B cell (primary cell): ENCODE results near the gene CD6. TPM values are rescaled to one million over a fixed set of nuclear protein-coding genes. Genes with fewer than 3 reads are reported as not detected.
A peak's percentile ranks its signal among the peaks of the same experiment; 100 is the strongest.

Experiments
- ATAC-seq: fragments of 200-7000 bp; cut with Tn5 transposase; one replicate; pipeline ENCODE4 v1.10.0; 2021; ENCODE audit warnings: low read depth, mild to moderate bottlenecking, moderate number of reproducible peaks, moderate library complexity
- CTCF ChIA-PET: fragments of 350-600 bp; sonication (Branson Sonifier 250); formaldehyde crosslinking; loops from one replicate; lab custom pipeline; 2021; ENCODE audit warnings: antibody characterized with exemption, inconsistent platforms; lab: Charles Lee
- POLR2A ChIA-PET: fragments of 350-600 bp; sonication (Branson Sonifier 250); formaldehyde crosslinking; loops from one replicate; lab custom pipeline; 2021; ENCODE audit warnings: antibody characterized with exemption; lab: Charles Lee
- DNase-seq: peaks from one replicate; pipeline ENCODE4 v3.0.0; 2013
- H2AFZ ChIP-seq: 2 replicates; pipeline ENCODE4 v1.6.1; 2012; ENCODE audit warnings: mild to moderate bottlenecking, low read depth, low read length; ENCODE audit not compliant: insufficient read depth, poor library complexity, severe bottlenecking
- H3K27ac ChIP-seq, 2 donors: 1 replicate in 1 of 2; 2 replicates in 1 of 2; pipeline ENCODE4 v1.5.1; 2012 to 2013; ENCODE audit warnings: low read length in 2 of 2, mild to moderate bottlenecking in 2 of 2, moderate library complexity in 1 of 2
- H3K27me3 ChIP-seq, 4 experiments: fragments of 200-600 bp in 1 of 4; sonication (generic) in 1 of 4; replicated peaks in 1 of 4; 1 replicate in 2 of 4; 2 replicates in 2 of 4; pipeline versions ENCODE4 v1.6.1 to v1.7.0; 2013 to 2016; ENCODE audit warnings: low read length in 3 of 4, mild to moderate bottlenecking in 2 of 4, mixed read lengths in 1 of 4, moderate library complexity in 1 of 4; ENCODE audit not compliant: insufficient read depth in 4 of 4, control insufficient read depth in 3 of 4; ENCODE audit errors: control extremely low read depth in 1 of 4
- H3K36me3 ChIP-seq, 2 experiments: replicated peaks in 1 of 2; 1 replicate in 1 of 2; 2 replicates in 1 of 2; pipeline versions ENCODE4 v1.6.1 to v1.7.1; 2013; ENCODE audit warnings: low read length in 1 of 2; ENCODE audit not compliant: insufficient read depth in 2 of 2, control insufficient read depth in 1 of 2; ENCODE audit errors: control extremely low read depth in 1 of 2, extremely low read depth in 1 of 2
- H3K4me1 ChIP-seq, 2 donors: fragments of 200-600 bp in 1 of 2; sonication (generic) in 1 of 2; 1 replicate in 1 of 2; 2 replicates in 1 of 2; pipeline versions ENCODE4 v1.5.1 to v1.6.1; 2013 to 2017; ENCODE audit warnings: low read length in 2 of 2; ENCODE audit not compliant: control insufficient read depth in 2 of 2, insufficient read depth in 2 of 2
- H3K4me2 ChIP-seq: replicated peaks from 2 replicates; pipeline ENCODE3; 2012; ENCODE audit warnings: mild to moderate bottlenecking, low read depth, low read length; ENCODE audit not compliant: poor library complexity, severe bottlenecking
- H3K4me3 ChIP-seq, 5 experiments: fragments of 200-600 bp in 1 of 5; sonication (generic) in 1 of 5; 1 replicate in 3 of 5; 2 replicates in 2 of 5; pipeline versions ENCODE4 v1.5.1 to v1.7.0; 2011 to 2016; ENCODE audit warnings: low read length in 4 of 5, mild to moderate bottlenecking in 4 of 5, low read depth in 2 of 5, control low read depth in 1 of 5, moderate library complexity in 1 of 5; ENCODE audit not compliant: insufficient read depth in 1 of 5; ENCODE audit errors: control extremely low read depth in 1 of 5, extremely low read depth in 1 of 5
- H3K79me2 ChIP-seq: fragments of 200-600 bp; sonication (generic); one replicate; pipeline ENCODE4 v1.6.0; 2016; ENCODE audit warnings: low read length; ENCODE audit not compliant: control insufficient read depth, insufficient read depth
- H3K9ac ChIP-seq: fragments of 200-600 bp; sonication (generic); 2 replicates; pipeline ENCODE4 v1.6.1; 2017; ENCODE audit warnings: mild to moderate bottlenecking, low read length, moderate library complexity
- H3K9me3 ChIP-seq, 3 donors: one replicate each; pipeline versions ENCODE4 v1.6.1 to v1.7.1; 2013; ENCODE audit warnings: low read length in 2 of 3; ENCODE audit not compliant: control insufficient read depth in 2 of 3, insufficient read depth in 1 of 3; ENCODE audit errors: control extremely low read depth in 1 of 3
- H4K20me1 ChIP-seq: 2 replicates; pipeline ENCODE4 v1.6.0; 2012; ENCODE audit warnings: mild to moderate bottlenecking, low read length; ENCODE audit not compliant: insufficient read depth, control insufficient read depth, poor library complexity, severe bottlenecking
- H3K27ac Mint-ChIP-seq: one replicate; pipeline ENCODE4 v1.8.0; 2021; ENCODE audit warnings: mixed read lengths
- H3K27me3 Mint-ChIP-seq: one replicate; pipeline ENCODE4 v1.8.0; 2021; ENCODE audit warnings: mixed read lengths
- H3K4me1 Mint-ChIP-seq: one replicate; pipeline ENCODE4 v1.8.0; 2021; ENCODE audit warnings: mixed read lengths
- H3K4me3 Mint-ChIP-seq: one replicate; pipeline ENCODE4 v1.8.0; 2021; ENCODE audit warnings: mixed read lengths
- H3K9me3 Mint-ChIP-seq: one replicate; pipeline ENCODE4 v1.8.0; 2022; ENCODE audit warnings: mixed read lengths; ENCODE audit not compliant: insufficient read depth
- CTCF ChIP-seq: fragments of 200-600 bp; IDR thresholded peaks from one replicate; pipeline ENCODE4 v1.8.0; 2022; ENCODE audit warnings: antibody characterized with exemption, mild to moderate bottlenecking
- EZH2 ChIP-seq: IDR thresholded peaks from 2 replicates; pipeline ENCODE4 v1.6.1; 2012; ENCODE audit warnings: borderline replicate concordance, low read depth, mild to moderate bottlenecking, moderate library complexity, low read length; ENCODE audit not compliant: insufficient read depth, poor library complexity, severe bottlenecking
- WGBS: methylation state at CpG from one replicate; pipeline ENCODE4 v1.1.5; 2013; ENCODE audit warnings: missing lambda C conversion rate; ENCODE audit not compliant: insufficient coverage; 5-methylcytosine and 5-hydroxymethylcytosine counted together
- intact Hi-C: fragments of 100-400 bp; cut with micrococcal nuclease; formaldehyde crosslinking; loops from one replicate; pipeline ENCODE4 v1.10.0; 2022
- polyA plus RNA-seq: library from polyadenylated mRNA; depleted of rRNA; stranded (reverse); fragments of >200 nt; gene quantifications from 2 replicates; pipeline ENCODE4 v1.2.3, GENCODE V29; 2012
- total RNA-seq, 2 donors: library from RNA; stranded (reverse); fragments of 120-200 nt in 1 of 2; gene quantifications; 1 replicate in 1 of 2; 2 replicates in 1 of 2; pipeline versions ENCODE4 v1.2.3 to v1.2.4, GENCODE V29; 2013 to 2022

CD6 gene
- total and polyA plus RNA-seq, 2 donors (not counting 1 experiment from before 2014, with no cell fraction given): 9.3 to 13.6 TPM

GRCh38 chr11:61024938-61025820 is 53.7 kb downstream of the CD6 start:
- intact Hi-C loops: loop anchor here (5.0 to 10.0 kb wide), 3 partner anchors 38 to 100 kb away; no protein-coding TSS in a partner anchor
- no peak overlapping the region for H2AFZ ChIP-seq
- Mint-ChIP-seq H3K27ac (peak overlapping the region; percentile 23), H3K4me3 (peak overlapping the region; percentile 11), H3K4me1 (peaks cover 77% of the 10 kb centered on the region), H3K27me3 (no peaks in the 10 kb centered on the region), H3K9me3 (no peaks in the 10 kb centered on the region)
- ChIA-PET CTCF (interaction anchor here (1.0 to 2.8 kb wide), 2 partner anchors 45 to 55 kb away, joined by 3 to 13 read pairs; partner anchors contain the start of gene CD6), POLR2A (no interaction called here)
- TF ChIP-seq EZH2: no peak
- no peak for TF ChIP-seq CTCF
- no peaks in the 10 kb centered on the region for H3K9me3 ChIP-seq
- H3K4me2 ChIP-seq: peak overlapping the region; percentile 65
- 93% methylated on average over 14 of the region's 14 CpGs for WGBS
- no peak overlapping the region for H3K4me3 ChIP-seq
- no peak overlapping the region for H3K9ac ChIP-seq
- no peak for ATAC-seq
- H3K79me2 ChIP-seq: no peaks in the 10 kb centered on the region
- no peaks in the 10 kb centered on the region for H3K27me3 ChIP-seq
- no peaks in the 10 kb centered on the region for H3K36me3 ChIP-seq
- H3K4me1 ChIP-seq: peaks cover 66 to 75% of the 10 kb centered on the region in 2 donors
- H3K27ac ChIP-seq: peak overlapping the region in 1 of 2 donors; percentile 56
- H4K20me1 ChIP-seq: no peaks in the 10 kb centered on the region
- DNase-seq: no peak

GRCh38 chr11:61025821-61026120 is 54.3 kb downstream of the CD6 start:
- Mint-ChIP-seq H3K9me3 (no peaks in the 10 kb centered on the region), H3K27me3 (no peaks in the 10 kb centered on the region), H3K4me1 (peaks cover 72% of the 10 kb centered on the region), H3K4me3 (no peak overlapping the region), H3K27ac (peak overlapping the region; percentile 28)
- no peak for ATAC-seq
- WGBS: 57% methylated on average over 5 of the region's 5 CpGs
- Histone ChIP-seq H3K27me3 (no peaks in the 10 kb centered on the region), H3K27ac (peak overlapping the region in 1 of 2 donors; percentile 56), H2AFZ (no peak overlapping the region), H3K9ac (peak overlapping the region; percentile 21), H3K4me3 (no peak overlapping the region), H3K4me2 (peak overlapping the region; percentile 65), H3K4me1 (peaks cover 65 to 70% of the 10 kb centered on the region in 2 donors), H3K79me2 (no peaks in the 10 kb centered on the region), H3K36me3 (no peaks in the 10 kb centered on the region), H4K20me1 (no peaks in the 10 kb centered on the region), H3K9me3 (no peaks in the 10 kb centered on the region)
- TF ChIP-seq CTCF: no peak
- TF ChIP-seq EZH2: no peak
- no peak for DNase-seq
- intact Hi-C loops: loop anchor here (5.0 to 10.0 kb wide), 2 partner anchors 67 to 99 kb away; no protein-coding TSS in a partner anchor
- ChIA-PET POLR2A (interaction anchor here (0.7 kb wide), 1 partner anchor 100 kb away, joined by 13 read pairs; no protein-coding TSS in a partner anchor), CTCF (interaction anchor here (1.0 to 2.8 kb wide), 2 partner anchors 44 to 56 kb away, joined by 3 to 13 read pairs; partner anchors contain the start of gene CD6)
